GM19468 (cell line): ENCODE results near the gene TCN1.
"Not testable (repeated sequence)": the region's sequence is repeated elsewhere in the genome, so short reads cannot be mapped to it uniquely, and the experiment has no call there.

Experiments
- ATAC-seq: cut with Tn5 transposase; IDR thresholded peaks from one replicate; pipeline ENCODE4 v1.9.1; 2021; ENCODE audit warnings: mild to moderate bottlenecking, moderate library complexity, moderate number of reproducible peaks; ENCODE audit not compliant: unreplicated experiment; ENCODE audit errors: extremely low read depth

The TCN1 gene, protein sequence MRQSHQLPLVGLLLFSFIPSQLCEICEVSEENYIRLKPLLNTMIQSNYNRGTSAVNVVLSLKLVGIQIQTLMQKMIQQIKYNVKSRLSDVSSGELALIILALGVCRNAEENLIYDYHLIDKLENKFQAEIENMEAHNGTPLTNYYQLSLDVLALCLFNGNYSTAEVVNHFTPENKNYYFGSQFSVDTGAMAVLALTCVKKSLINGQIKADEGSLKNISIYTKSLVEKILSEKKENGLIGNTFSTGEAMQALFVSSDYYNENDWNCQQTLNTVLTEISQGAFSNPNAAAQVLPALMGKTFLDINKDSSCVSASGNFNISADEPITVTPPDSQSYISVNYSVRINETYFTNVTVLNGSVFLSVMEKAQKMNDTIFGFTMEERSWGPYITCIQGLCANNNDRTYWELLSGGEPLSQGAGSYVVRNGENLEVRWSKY

DNA sequence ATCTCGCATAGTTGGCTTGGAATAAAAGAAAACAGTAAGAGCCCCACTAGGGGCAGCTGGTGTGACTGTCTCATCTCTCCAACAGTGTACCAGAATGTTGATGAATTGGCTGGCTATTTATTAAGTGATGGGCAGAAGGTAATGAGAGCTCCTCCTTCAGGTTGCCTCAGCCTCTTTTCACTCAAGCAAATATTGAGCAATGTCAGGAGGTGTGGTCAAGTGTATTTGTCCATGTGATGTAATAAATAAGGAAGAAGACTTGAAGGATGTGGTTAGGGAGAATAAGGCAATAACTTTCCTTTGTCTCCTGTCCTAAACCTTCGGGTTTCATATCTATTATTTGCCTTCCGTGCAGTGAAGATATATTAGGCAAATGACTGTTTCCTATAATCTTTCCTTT, at the start of gene TCN1:
Gene TCN1 (minus strand): TSS at position 91 of the 400 bp plus-strand sequence. CDS start 17 bp downstream, at position 74.
- ATAC-seq: no peak

DNA sequence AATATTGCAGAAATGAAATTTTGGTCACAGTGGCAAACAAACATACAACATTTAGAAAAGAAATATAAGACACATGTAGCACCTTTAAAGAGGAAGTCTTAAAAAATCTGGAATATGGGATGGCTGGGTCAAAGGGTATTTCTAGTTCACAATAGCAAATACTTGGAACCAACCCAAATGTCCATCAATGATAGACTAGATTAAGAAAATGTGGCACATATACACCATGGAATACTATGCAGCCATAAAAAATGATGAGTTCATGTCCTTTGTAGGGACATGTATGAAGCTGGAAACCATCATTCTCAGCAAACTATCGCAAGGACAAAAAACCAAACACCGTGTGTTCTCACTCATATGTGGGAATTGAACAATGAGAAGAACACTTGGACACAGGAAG, 37.3 kb upstream of the TCN1 start:
- ATAC-seq: not testable (repeated sequence)

DNA sequence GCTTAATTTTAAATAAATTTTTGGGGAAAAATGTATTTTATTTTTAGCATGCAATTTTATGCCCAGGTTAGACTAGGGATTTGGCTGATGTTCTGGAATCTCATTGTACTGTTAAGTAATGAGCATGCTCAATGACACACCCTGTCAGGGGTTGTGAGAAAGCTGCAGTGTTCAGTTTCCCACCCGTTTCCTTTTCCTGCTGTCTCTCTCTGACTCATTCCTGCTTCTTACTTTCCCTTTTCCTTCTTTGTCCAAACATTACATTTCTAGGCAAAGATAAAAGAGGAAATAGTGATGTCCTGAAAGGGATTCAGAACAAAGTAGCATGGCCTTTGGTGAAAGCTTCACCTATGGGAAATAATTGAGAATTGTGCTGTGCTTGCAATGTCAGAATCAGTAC, 35.0 kb upstream of the TCN1 start:
- ATAC-seq: no peak

DNA sequence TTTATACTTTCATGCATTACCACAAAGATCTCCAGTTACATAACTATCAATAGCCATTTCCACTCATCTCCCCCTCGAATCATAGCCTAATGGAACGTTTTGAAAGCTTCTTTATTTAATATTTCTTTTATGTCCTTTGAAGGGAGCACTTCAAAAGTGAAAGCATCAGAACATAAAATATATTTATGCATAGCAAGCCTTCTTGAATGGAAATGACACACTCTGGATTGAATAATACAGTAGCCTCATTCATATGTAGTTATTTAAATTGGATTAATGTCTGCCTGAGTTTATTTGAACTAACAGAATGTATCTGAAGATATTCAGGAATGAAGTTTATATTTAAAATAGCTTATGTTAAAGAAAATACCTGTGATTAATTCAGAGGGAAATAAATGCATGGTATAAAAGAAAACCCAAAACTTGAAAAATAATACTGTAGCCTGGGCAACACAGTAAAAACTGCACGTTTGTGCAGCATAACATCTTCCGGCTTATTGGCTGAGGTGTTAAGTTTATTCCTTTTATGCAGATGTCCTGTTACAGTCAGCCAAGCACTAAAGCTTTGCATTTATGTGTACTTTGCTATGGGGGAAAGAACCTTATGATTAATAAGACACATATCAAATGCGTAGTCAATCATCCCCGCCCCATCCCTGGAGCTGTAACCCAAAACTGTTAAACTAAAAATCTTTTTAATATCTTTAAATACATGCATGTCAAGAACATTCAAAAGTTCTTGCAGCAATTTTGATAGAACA, 34.3 kb upstream of the TCN1 start:
- no peak for ATAC-seq

DNA sequence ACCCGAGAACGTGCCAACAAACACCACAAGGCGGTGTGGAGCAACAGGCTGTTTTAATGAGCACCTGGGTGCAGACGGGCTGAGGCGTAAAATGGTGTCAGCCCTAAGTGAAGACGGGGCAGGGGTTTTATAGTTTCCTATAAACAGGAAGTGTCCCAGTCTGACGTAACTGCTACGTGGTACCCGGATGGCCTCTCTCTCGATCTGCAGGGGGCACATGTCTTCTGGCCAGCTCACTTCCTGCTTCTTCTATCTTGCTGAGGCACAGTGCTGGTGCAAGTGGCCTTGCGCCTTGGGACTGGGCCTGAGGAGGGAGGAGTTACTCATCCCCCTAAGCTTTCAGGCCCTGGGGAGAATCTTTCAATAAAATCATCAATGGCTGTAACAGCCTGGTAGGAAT, 33.2 kb upstream of the TCN1 start:
- no peak for ATAC-seq

DNA sequence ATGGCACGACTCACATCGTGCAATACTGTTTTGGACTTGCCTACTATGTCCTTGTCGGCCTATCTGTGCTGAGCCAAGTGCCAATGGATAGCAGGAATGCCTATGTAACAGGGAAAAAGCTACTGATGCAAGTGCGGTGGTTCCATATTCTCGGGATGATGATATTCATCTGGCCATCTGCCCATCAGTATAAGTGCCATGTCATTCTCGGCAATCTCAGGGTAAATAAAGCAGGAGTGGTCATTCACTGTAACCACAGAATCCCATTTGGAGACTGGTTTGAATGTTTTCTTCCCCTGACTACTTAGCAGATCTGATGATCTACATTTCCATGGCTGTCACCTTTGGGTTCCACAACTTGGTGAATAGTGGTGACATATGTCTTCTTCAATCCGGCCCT, 32.4 kb upstream of the TCN1 start:
- no peak for ATAC-seq

DNA sequence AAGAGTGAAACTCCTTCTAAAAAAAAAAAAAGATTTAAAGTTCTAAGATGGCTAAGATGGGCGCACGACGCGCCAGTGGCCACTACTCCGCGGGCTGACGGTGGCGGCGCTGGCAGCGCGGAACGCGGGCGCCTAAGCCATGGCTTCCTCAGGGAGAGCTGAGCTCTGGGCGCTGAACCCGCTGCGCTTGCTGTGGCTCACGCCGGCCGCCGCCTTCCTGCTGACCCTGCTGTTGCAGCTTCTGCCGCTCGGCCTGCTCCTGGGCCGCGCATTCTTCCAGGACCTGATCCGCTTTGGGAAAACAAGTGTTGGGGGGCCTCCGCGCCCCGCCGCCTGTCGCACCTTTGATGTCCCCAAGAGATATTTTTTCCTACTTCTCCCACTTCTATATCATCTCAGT, 31.8 kb upstream of the TCN1 start:
- ATAC-seq: no peak

DNA sequence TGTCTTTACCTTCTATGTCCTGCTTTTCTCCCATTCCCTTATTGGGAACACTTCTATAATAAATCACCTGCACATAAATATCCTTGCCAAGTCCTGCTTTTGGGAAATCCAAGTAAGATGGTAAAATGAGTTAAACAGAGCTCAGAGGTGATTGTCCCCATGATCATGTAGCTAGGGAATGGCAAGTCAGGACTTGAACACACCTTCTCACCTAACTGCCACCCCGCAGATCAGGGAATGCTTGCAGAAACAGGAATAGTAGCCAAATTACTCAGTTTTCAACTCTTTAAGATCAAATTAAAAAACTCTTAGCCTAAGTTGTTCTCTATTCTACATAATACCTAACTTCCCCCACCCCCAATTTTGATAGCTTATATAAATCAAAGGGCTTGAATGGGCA, 28.3 kb upstream of the TCN1 start:
- no peak for ATAC-seq

DNA sequence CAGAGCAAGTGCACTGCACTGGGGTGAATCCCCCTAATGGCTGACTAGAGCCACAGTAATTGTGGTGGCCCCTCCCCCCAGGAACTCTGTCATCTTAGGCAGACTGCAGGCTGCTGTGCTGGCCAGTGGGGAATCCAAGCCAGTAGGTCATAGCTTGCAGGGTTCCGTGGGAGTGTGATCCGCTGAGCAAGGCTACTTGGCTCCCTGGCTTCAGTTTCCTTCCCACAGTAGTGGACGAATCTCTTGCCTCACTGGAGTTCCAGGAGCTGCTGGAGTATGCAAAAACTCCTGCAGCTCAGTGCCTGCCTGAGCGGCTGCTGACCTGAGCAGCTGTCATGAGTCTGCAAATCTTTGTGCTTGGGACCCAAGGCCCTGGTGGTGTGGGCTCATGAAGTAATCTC, 25.5 kb upstream of the TCN1 start:
- no peak for ATAC-seq

DNA sequence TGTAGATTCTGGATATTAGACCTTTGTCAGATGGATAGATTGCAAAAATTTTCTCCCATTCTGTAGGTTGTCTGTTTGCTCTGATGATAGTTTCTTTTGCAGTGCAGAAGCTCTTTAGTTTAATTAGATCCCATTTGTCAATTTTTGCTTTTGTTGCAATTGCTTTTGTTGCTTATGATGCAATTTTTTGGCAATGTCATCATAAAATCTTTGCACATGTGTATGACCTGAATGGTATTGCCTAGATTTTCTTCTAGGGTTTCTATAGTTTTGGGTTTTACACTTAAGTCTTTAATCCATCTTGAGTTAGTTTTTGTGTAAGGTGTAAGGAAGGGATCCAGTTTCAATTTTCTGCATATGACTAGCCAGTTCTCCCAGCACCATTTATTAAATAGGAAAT, 20.9 kb upstream of the TCN1 start:
- not testable (repeated sequence) for ATAC-seq

DNA sequence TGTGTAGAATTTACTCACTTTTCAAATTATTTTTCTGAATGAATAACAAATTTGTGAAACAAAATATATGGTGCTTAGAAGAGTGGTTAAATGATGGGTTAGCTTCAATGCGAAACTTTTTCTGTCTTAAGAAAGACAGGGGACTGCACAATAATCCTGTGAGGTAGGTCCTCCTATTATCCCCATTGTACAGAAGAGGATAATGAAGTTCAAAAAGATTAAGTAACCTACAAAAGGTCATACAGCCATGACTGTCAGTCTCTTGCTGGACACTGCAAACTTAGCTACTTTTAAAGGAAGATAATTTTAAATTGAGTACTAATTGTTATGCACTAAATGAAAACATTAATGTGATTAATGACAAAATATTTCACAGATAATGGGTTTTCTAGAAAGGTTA, 17.3 kb upstream of the TCN1 start:
- no peak for ATAC-seq

DNA sequence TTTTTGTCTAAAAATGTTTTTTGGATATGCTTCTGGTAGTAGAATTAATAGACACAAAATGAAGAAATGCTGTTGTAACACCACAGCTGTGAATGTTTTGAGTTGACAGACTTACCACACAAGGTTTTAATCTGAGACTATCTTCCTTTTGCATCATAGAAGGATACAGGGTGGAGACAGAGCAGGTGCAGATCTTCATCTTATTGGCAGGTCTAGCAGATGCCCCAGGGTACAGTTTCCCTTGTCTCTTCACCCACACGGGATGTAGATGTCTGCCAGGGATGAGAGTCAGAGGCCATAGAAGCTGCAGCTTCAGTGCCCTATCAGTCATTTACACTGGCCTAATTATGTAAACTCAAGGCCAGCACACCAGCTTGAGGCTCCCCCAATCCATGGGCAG, 13.3 kb upstream of the TCN1 start:
- no peak for ATAC-seq

DNA sequence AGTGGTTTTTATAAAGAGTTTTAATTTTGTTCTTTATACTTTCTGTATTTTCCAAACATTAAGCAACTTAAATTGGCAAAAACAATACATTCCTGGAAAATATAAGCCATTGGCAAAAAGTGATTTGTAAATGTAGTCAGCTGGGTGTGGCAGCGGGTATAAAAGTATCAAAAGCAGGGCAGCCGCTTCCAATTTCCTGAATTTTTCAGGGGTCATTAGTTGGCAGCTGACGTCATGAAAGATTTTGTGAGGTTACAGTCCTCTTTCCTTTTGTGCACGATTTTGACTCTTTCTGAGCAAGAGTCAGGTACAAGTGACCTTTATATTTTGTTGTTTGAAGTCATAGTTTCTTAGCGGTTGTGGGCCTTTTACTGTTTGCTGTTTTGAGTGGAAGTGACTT, 12.3 kb upstream of the TCN1 start, which contains the start of gene OOSP3:
Gene OOSP3 (plus strand): TSS at position 208 of the 400 bp plus-strand sequence. CDS start 27 bp downstream, at position 235.
- ATAC-seq: no peak

DNA sequence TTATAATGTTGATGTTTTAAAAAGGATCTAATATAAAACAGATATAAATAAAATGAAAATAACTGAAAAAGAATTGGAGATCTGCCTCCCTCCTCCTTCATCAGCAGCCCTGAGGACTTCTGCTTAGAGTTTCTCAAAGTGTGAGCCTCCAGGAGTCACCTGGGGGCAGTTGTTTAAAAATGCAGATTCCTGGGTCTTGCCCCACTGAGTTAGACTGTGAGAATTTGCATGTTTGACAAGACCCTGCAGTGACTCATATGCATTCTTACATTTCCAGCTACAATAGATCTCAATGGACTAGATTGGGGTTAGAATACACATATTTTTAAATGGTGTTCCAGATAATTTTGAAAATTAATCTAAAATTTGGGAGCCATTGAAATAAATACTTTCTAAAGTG, 11.5 kb upstream of the TCN1 start:
- no peak for ATAC-seq

DNA sequence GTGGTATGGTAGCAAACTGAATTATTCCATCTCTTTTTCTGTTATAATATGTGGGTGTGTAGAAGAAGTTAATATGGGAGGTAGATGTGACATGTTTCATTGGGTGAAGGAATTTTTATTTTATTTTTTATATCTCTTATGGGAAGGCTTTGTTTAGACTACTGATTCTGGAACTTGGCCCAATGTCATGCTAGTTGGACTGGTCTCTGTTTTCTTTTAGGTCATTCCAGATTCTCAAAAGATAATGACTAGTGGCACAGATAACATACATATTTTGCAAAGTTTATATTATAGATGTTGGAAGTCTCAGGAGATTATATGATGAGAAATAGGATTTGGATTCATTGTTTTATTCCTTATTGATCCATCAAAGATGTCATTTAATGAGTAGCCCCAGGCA, 11.0 kb upstream of the TCN1 start:
- ATAC-seq: no peak

DNA sequence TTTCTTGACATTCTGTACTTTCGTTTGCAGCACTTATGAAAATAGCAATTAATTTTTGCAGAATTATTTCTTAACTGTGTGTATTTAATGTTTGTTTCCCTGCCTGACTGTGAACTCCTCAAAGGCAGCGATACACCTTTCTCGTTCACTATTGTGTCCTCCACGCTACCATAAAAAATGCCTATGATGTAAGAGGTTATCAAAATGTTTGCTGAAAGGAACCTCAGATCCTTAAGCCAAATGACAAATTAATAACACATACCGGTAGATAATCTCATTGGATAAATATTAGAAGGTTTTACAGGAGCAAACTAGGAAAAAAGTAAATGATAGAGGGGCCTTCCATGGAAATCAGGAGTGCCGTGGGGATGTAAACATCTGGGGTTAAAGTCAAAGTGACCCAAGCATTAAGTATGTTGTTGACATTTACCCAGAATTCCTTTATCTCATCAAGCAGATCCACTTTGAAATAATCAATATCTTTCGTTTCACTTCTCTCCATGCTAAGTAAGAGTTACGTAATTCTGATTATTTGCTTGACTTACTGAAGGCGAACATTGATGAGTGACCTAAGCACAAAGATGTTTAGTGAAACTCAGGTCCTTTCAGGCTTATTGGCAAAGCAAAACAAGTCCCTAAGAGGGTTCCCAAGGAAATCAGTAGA, 9.7 kb upstream of the TCN1 start:
- no peak for ATAC-seq

DNA sequence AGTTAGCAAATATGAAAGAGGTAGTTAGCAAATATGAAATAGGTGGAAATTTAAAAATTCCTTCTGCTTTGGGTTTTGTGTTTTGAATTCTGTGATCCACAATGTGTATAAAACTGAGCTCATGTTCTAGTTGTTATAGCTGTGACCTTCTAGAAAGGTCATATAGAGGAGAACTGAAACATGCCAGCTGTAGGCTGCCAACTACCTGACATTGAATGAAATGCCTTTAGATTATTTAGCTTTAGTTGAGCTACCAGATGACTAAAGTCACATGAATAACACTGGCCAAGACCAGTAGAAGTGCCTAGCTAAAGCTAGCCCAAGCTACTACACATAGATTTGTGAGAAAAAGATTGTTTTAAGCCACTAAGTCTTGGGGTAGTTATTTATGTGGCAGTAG, 5.8 kb upstream of the TCN1 start:
- ATAC-seq: no peak

DNA sequence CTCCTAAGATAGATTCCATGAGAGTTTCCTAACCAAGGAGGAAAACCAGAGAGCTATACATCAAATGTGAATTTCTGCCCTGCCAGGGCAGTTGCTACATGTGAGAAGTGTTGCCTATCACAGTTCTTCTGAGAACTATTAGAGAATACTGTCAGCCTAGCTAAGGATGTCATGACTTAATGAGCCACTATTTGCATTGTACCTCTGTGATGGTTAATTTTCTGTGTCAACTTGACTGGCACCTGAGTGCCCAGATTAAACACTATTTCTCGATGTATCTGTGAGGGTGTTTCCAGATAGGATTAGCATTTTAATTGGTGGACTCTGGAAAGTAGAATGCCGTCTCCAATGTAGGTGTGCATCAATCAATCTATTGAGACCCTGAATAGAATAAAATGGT, 1.7 kb upstream of the TCN1 start:
- ATAC-seq: no peak

DNA sequence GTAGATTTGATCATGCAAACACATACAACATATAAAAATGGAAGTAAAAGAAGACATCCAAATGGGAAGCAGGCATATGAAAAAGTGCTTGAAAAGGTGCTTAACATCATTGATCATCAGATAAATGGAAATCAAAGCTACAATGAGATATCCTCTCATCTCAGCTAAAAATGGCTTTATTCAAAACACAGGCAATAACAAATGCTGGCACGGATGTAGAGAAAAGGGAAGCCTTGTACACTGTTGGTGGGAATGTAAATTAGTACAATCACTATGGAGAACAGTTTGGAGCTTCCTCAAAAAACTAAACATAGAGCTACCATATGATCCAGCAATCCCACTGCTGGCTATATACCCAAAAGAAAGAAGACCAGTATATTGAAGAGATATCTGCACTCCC, 549 bp upstream of the TCN1 start:
- ATAC-seq: no peak

DNA sequence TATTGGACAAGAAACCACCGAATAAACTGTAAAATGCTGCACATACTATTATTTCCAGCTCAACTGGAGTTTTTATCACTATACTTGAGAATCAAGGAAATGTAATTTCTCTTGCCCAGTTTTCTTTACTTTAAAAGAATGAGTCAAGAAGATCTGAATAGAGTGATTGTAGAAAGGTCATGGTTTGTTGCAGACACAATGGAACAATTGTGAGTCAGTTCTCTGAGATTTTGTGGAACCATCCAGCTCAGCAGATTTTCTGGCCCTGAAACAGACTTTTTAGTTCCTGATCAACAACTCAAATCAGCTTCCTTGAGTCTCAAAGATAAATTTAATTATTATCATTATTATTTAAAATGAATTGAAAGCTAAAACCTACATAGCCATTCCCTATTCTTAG, 1.3 kb downstream of the TCN1 start:
- no peak for ATAC-seq

DNA sequence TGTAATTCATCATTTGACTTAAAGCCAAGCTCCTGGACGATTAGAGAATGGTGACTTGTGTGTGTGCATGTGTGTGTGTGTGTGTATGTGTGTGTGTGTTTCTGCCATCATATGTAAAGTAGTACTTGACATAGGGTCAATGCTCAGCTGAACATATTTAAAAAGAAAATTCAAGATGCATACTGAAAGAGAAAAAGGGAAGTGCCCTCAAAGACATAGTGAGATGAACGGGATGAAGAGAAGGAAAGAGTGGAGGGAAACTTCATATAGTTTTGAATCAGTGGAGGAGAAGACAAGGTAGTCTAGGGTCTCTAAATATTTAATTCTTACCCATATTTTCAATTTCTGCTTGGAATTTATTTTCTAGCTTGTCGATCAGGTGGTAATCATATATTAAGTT, 4.0 kb downstream of the TCN1 start:
- no peak for ATAC-seq
